NB4 (cell line): ENCODE results near the gene UBE2N.

Experiments used
- DNase-seq: peaks from one replicate; pipeline ENCODE4 v3.0.0; 2010; ENCODE audit warnings: low read depth
- H3K4me3 ChIP-seq: one replicate; pipeline ENCODE4 v1.5.1; 2011; ENCODE audit warnings: mild to moderate bottlenecking, low read depth, low read length, moderate library complexity
- MAX ChIP-seq: IDR thresholded peaks from 2 replicates; pipeline ENCODE4 v1.6.1; 2011; ENCODE audit warnings: low read depth, low read length
- MYC ChIP-seq: IDR thresholded peaks from 2 replicates; pipeline ENCODE4 v1.6.1; 2011; ENCODE audit warnings: low read depth, low read length
- POLR2A ChIP-seq: IDR thresholded peaks from 2 replicates; pipeline ENCODE4 v1.6.1; 2011; ENCODE audit warnings: mild to moderate bottlenecking; ENCODE audit not compliant: insufficient read length; ENCODE audit errors: extremely low read depth
- TF ChIP-seq, protein P1 (sequence below): IDR thresholded peaks from one replicate; pipeline ENCODE4 v1.5.1; 2012; ENCODE audit warnings: low read depth, low read length

UBE2N gene

GRCh38 chr12:93365616-93366405 lies 75.9 kb downstream of the UBE2N start:
- DNase-seq, result no peak
- TF ChIP-seq, protein P1, sequence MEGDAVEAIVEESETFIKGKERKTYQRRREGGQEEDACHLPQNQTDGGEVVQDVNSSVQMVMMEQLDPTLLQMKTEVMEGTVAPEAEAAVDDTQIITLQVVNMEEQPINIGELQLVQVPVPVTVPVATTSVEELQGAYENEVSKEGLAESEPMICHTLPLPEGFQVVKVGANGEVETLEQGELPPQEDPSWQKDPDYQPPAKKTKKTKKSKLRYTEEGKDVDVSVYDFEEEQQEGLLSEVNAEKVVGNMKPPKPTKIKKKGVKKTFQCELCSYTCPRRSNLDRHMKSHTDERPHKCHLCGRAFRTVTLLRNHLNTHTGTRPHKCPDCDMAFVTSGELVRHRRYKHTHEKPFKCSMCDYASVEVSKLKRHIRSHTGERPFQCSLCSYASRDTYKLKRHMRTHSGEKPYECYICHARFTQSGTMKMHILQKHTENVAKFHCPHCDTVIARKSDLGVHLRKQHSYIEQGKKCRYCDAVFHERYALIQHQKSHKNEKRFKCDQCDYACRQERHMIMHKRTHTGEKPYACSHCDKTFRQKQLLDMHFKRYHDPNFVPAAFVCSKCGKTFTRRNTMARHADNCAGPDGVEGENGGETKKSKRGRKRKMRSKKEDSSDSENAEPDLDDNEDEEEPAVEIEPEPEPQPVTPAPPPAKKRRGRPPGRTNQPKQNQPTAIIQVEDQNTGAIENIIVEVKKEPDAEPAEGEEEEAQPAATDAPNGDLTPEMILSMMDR, result no peak
- no peak overlapping the region for H3K4me3 ChIP-seq

- TF ChIP-seq, protein P1, result no peak
- TF ChIP-seq MAX (no peak), POLR2A (no peak)
- no peak overlapping the region for H3K4me3 ChIP-seq
- peak; percentile 89 for DNase-seq
These were observed 77.9 kb downstream of the UBE2N start for GRCh38 chr12:93363841-93364297.

GRCh38 chr12:93361151-93361919 lies 80.4 kb downstream of the UBE2N start:
- TF ChIP-seq, protein P1, result no peak
- TF ChIP-seq POLR2A, result no peak
- no peak for TF ChIP-seq MAX
- TF ChIP-seq MYC, result no peak
- DNase-seq, result no peak
- H3K4me3 ChIP-seq, result no peak overlapping the region

- no peak overlapping the region for H3K4me3 ChIP-seq
- TF ChIP-seq MAX, result no peak
- TF ChIP-seq POLR2A, result no peak
- TF ChIP-seq, protein P1, result no peak
- no peak for TF ChIP-seq MYC
- DNase-seq, result no peak
These were observed 81.1 kb downstream of the UBE2N start for GRCh38 chr12:93360688-93361087.

DNA sequence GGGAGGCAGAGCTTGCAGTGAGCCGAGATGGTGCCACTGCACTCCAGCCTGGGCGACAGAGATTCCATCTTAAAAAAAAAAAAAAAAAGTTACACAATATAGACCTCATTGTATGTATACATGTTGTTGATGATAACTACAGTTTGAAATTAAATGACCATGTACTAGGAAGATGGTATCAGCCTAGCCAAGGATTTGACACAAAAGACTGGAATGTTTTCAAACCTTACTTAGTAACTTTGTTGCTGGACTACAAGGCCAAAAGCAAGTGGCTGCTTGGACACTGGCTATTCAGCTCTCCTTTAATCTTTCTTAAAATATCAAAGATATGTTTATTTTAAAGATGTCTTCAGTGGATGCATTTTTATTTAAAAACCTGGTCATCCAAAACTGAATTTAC lies 82.9 kb downstream of the UBE2N start:
- H3K4me3 ChIP-seq, result no peak overlapping the region
- TF ChIP-seq MYC, result no peak
- TF ChIP-seq MAX, result no peak
- TF ChIP-seq, protein P1, result no peak
- TF ChIP-seq POLR2A, result no peak
- no peak for DNase-seq
